Nephron progenitor cell (in vitro differentiated cells): ENCODE measurements around the gene ANKRD44.
"Not testable (repeated sequence)": the region's sequence is repeated elsewhere in the genome, so short reads cannot be mapped to it uniquely, and the experiment has no call there.

ENCODE experiments used
- DNase-seq: peaks from one replicate; pipeline ENCODE4 v3.0.0; 2021
- H3K27ac Mint-ChIP-seq: 2 replicates; pipeline ENCODE4 v1.8.0; 2021; ENCODE audit warnings: mild to moderate bottlenecking, moderate library complexity, mixed read lengths
- H3K27me3 Mint-ChIP-seq: 2 replicates; pipeline ENCODE4 v1.8.0; 2021; ENCODE audit warnings: mild to moderate bottlenecking, low read depth, mixed read lengths; ENCODE audit not compliant: poor library complexity
- H3K36me3 Mint-ChIP-seq: 2 replicates; pipeline ENCODE4 v1.8.0; 2021; ENCODE audit warnings: low read depth, mixed read lengths
- H3K4me1 Mint-ChIP-seq: 2 replicates; pipeline ENCODE4 v1.8.0; 2021; ENCODE audit warnings: mixed read lengths
- H3K4me3 Mint-ChIP-seq: 2 replicates; pipeline ENCODE4 v1.8.0; 2021; ENCODE audit warnings: mild to moderate bottlenecking, moderate library complexity, mixed read lengths
- H3K9me3 Mint-ChIP-seq: 2 replicates; pipeline ENCODE4 v1.8.0; 2021; ENCODE audit warnings: mild to moderate bottlenecking, moderate library complexity, mixed read lengths
- CTCF ChIP-seq: fragments of 200-600 bp; sonication (generic); IDR thresholded peaks from 2 replicates; pipeline ENCODE4 v1.5.0; 2021; ENCODE audit warnings: antibody characterized with exemption

The ANKRD44 gene

GRCh38 chr2:197031803-197032202, 278.8 kb downstream of the ANKRD44 start:
- Mint-ChIP-seq H3K9me3 (peaks cover 3% of the 10 kb centered on the region), H3K27me3 (peaks cover 4% of the 10 kb centered on the region), H3K27ac (no peak overlapping the region), H3K36me3 (no peaks in the 10 kb centered on the region), H3K4me3 (no peak overlapping the region), H3K4me1 (no peaks in the 10 kb centered on the region)
- DNase-seq, result no peak
- TF ChIP-seq CTCF, result no peak

- H3K4me1 Mint-ChIP-seq, result no peaks in the 10 kb centered on the region
- DNase-seq, result no peak
- H3K9me3 Mint-ChIP-seq, result peaks cover 3% of the 10 kb centered on the region
- H3K27me3 Mint-ChIP-seq, result peaks cover 4% of the 10 kb centered on the region
- no peak overlapping the region for H3K27ac Mint-ChIP-seq
- no peaks in the 10 kb centered on the region for H3K36me3 Mint-ChIP-seq
- no peak for TF ChIP-seq CTCF
- no peak overlapping the region for H3K4me3 Mint-ChIP-seq
These were observed 280.5 kb downstream of the ANKRD44 start for GRCh38 chr2:197030090-197030489.

- Mint-ChIP-seq H3K27me3 (peaks cover 8% of the 10 kb centered on the region), H3K27ac (peak overlapping the region; percentile 23), H3K36me3 (no peaks in the 10 kb centered on the region), H3K4me3 (no peak overlapping the region), H3K4me1 (no peaks in the 10 kb centered on the region), H3K9me3 (peaks cover 3% of the 10 kb centered on the region)
- TF ChIP-seq CTCF, result no peak
- no peak for DNase-seq
These were observed 281.9 kb downstream of the ANKRD44 start for GRCh38 chr2:197028633-197029032.

GRCh38 chr2:197028230-197028629, 282.4 kb downstream of the ANKRD44 start:
- Mint-ChIP-seq H3K27ac (no peak overlapping the region), H3K27me3 (peaks cover 8% of the 10 kb centered on the region)
- no peak for TF ChIP-seq CTCF

GRCh38 chr2:197024206-197024605, 286.4 kb downstream of the ANKRD44 start:
- H3K9me3 Mint-ChIP-seq, result no peaks in the 10 kb centered on the region
- H3K4me1 Mint-ChIP-seq, result no peaks in the 10 kb centered on the region
- no peak overlapping the region for H3K27ac Mint-ChIP-seq
- H3K4me3 Mint-ChIP-seq, result no peak overlapping the region
- DNase-seq, result no peak
- H3K27me3 Mint-ChIP-seq, result peaks cover 8% of the 10 kb centered on the region
- TF ChIP-seq CTCF, result no peak
- no peaks in the 10 kb centered on the region for H3K36me3 Mint-ChIP-seq

More at GRCh38 chr2:197028230-197028629, 282.4 kb downstream of the ANKRD44 start:
- Mint-ChIP-seq H3K36me3 (no peaks in the 10 kb centered on the region), H3K4me1 (no peaks in the 10 kb centered on the region), H3K4me3 (no peak overlapping the region), H3K9me3 (peaks cover 3% of the 10 kb centered on the region)
- DNase-seq, result no peak

GRCh38 chr2:197020921-197021320, 289.7 kb downstream of the ANKRD44 start:
- H3K36me3 Mint-ChIP-seq, DNase-seq: not testable (repeated sequence)

More at GRCh38 chr2:197020921-197021320, 289.7 kb downstream of the ANKRD44 start:
- not testable (repeated sequence) for H3K4me3 Mint-ChIP-seq, H3K4me1 Mint-ChIP-seq, H3K27me3 Mint-ChIP-seq, H3K27ac Mint-ChIP-seq, H3K9me3 Mint-ChIP-seq
